HG02973 (cell line): ENCODE results near the gene STOM.

ENCODE experiments used
- ATAC-seq: cut with Tn5 transposase; IDR thresholded peaks from one replicate; pipeline ENCODE4 v1.9.1; 2021; ENCODE audit warnings: moderate library complexity; ENCODE audit not compliant: unreplicated experiment

The STOM gene

DNA sequence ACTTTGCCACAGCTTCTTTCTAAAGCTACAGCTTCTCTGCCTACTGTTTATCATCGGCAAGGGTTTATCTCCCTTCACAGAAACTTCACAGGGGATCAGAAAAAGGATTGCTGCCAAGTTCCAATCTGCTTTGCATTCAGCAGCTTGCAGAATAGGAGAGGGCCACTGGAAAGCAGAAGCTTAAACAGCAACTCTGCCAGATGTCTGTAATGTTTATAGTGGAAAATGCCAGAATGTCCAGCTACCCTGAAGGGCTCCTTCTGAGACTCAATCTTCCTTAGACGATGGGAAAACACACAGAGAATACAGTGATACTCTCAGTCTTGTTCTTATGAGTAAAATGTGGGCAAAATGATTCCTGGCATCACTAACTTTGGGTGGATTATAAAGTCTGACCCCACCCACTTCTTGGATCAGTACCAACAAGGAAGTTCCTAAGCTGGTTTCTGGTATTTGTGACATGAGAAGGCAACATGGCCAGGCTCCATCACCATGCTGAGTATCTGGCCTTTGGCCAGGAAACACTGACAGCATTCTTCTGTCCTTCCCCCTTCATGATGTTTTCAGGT, 19.0 kb downstream of the STOM start:
- no peak for ATAC-seq

DNA sequence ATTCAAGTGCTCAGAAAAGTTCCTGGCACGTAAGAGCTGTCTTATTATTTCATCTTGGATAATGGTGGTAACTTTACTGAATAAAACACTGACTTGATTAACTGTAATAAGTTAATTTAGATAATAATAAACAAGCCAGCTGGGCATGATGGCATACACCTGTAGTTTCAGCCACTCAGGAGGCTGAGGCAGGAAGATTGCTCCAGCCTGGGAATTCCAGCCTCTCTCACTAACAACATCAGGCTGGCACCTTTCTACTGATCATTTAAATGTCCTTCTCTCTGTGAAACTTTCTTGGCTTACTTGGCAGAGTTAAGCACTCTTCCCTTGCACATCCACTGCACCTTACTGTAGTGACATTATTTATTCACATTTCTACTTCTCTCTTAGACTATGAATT, 20.0 kb downstream of the STOM start:
- ATAC-seq = no peak

- no peak for ATAC-seq
Measured at GRCh38 chr9:121349009-121349408, 21.0 kb downstream of the STOM start.

- ATAC-seq = no peak
Measured at GRCh38 chr9:121348221-121348620, 21.8 kb downstream of the STOM start.

- ATAC-seq = no peak
Measured at GRCh38 chr9:121345070-121345469, 25.0 kb downstream of the STOM start.

DNA sequence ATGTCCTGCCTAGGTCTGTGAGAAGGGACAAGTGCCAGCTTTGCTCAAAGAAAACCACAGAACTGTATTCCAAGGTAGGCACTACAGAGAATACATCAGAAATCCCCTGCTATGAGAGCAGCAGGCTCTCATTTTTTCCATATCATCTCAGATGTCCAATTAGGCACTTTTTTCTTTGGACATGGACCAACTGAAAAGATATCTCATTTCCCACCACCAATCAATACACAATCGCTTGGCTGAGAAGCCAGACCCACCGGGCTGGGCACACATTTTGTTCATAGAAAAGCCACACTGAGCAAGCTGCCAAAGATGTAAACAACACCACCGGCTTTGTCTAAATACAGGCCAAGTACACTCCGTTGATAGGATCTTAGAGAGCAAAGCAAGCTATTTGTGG, 25.9 kb downstream of the STOM start:
- no peak for ATAC-seq

DNA sequence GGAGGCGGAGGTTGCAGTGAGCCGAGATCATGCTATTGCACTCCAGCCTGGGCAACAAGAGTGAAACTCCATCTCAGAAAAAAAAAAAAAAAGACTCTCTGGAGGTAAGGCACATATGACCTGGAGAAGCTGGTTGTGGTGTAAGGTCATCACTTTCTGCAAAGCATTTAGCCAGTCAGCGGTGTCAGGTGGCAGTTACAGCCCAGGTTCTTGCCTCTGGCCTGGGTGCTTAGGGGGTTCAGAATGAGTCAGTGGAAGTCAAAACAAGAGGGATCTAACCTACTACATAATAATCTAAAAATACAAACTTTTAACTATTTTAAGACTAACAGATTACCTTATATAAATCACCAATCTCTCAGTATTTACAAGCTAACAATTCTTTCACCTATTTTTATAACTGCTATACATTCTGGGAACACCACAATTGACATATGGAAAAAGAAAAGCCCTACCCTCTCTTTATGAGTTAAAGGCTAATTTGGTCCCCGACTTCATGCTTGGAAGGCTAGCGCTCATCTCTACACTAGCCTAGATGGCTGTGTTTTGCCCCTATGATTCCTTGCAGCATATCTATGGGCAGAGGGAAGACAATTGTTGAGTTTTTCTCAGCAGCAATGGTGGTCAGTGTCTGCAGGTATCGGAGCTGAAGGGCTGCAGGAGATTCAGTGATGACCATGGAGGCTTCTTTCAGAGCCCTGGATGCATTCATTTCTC, 29.2 kb downstream of the STOM start:
- peak; percentile 94 for ATAC-seq

DNA sequence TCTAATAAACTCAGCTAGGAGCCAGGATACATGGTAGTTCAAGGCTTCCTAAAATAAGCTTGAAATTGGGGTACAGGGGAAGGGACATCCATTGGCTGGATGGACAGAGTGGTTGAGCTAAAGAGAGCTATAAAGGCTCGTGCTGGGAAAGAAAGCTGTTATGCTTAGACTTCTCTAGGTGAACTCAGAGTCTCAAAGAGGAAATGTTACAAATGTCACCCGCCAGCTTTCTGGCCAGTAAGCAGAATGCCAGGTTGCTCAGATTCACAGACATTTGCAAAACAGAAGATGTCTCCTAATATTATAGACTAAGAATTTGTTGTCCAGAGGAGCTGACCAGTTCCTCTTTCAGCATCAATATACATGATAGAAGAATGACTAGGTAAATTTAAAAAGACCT, 30.6 kb downstream of the STOM start:
- ATAC-seq = no peak

GRCh38 chr9:121336665-121337064, 33.4 kb downstream of the STOM start:
- no peak for ATAC-seq

DNA sequence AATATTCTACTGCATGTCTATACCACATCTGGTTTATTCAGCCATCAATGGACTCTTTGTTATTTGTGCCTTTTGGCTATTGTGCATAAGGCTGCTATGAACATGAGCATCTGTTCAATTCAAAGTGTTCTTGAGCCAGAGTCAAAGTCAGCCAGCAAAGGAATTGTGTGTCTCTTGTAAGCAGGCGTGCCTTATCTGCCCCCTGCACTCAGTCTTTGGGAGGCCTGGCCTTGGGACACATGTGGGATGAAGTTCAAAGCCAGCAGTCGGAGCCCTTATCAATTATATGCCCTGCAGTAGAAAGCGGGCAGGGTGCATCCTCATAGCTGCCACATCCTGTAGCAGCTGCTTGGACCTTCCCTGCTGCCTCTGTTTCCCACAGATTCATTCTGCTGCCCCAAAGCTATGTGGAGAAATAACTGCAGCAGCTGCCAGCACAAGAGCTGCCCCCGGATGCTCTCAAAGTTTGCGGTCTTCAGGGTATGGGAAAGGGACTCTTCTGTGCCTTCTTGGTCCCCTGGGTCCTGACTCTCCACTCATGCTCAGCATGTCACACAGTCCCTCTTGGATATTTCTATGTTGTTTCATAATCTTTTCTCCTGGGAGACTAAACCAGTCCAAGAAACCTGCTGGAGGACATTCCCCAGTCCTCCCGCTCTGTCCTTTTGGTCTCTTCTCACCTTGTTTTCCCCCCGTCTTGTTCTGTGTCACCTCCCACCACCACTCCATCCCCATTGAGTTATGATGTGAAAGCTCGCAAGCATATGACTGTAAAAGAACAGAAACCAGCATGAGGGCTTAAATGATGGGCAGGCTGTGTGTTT, 35.9 kb downstream of the STOM start:
- ATAC-seq = no peak

DNA sequence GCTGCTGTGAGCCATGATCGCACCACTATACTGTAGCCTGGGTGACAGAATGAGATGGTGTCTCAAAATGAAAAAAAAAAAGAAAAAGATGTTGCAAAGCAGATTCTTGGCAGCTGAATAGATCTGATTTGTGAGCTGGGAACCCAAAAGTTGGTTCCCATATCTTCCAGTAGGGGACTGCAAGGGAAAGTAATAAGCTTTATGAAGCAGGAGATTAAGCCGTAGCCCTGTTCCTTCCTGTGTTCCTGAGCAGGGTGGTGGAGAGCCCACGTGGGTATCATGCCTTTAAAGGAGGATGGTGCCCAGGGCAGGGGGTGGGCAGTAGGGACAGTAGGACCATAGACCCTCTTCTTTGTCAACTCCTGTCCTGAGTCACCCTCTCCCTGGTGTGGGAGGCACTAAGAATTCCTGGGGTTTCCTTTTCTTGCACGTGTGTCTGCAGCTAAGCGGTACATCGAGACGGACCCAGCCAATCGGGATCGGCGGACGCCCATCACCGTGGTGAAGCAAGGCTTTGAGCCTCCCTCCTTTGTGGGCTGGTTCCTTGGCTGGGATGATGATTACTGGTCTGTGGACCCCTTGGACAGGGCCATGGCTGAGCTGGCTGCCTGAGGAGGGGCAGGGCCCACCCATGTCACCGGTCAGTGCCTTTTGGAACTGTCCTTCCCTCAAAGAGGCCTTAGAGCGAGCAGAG, 37.9 kb downstream of the STOM start:
- no peak for ATAC-seq

- no peak for ATAC-seq
Measured at GRCh38 chr9:121331549-121331948, 38.5 kb downstream of the STOM start.

DNA sequence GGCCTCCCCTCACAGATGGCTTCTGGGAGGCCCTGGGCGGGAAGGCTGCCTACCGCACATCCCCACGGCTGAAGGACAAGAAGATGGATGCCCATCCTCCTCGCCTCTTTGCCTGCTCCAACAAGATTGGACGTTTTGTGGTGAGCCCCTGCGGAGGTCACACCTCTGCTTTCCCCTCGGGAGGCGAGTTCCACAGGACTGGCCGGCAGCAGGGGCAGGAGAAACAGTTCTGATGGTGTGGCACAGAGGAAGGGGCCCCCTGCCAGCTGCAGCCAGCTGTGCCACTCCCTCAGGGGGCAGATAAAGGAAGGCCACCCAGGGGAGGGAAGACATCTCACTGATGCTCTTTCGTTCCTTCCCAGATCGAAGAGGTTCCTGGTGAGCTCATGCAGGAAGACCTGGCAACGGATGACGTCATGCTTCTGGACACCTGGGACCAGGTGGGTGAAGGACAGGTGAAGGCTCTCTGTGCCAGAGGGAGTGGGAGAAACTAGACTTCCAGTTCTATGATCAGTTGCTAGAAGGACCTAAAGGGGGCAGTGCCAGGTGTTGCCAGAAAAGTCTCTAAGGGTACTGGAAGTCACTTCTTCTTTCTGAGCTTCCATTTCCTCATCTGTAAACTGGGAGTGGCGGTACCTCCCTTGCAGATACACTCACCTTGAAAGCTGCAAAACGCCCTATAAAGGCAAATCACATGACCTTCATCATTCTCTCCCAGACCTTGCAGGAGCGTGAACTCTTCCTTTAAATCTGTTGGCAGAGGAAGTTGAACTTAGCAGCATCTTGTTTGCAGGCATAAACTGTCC, 41.0 kb downstream of the STOM start:
- no peak for ATAC-seq

DNA sequence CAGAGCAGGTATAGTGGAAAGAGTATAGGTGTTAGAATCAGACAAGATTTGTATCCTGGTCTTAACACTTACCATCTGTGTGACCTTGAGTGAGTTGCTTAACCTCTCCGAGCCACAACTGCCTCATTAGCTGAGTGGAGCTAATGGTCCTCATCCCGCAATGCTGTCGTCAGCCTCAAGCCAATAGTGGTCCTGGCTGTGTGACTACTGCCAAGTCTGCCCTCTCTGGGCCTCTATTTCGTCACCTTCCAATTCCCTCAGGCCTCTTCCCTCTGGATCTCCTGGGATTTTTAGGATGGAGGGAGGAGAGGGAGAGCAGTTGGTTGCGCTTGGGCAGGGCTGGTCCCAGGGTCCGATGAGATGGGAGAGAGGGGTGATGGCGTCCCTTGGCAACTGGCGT, 41.6 kb downstream of the STOM start:
- ATAC-seq = no peak

GRCh38 chr9:121326901-121327613, 43.0 kb downstream of the STOM start:
- ATAC-seq = no peak

DNA sequence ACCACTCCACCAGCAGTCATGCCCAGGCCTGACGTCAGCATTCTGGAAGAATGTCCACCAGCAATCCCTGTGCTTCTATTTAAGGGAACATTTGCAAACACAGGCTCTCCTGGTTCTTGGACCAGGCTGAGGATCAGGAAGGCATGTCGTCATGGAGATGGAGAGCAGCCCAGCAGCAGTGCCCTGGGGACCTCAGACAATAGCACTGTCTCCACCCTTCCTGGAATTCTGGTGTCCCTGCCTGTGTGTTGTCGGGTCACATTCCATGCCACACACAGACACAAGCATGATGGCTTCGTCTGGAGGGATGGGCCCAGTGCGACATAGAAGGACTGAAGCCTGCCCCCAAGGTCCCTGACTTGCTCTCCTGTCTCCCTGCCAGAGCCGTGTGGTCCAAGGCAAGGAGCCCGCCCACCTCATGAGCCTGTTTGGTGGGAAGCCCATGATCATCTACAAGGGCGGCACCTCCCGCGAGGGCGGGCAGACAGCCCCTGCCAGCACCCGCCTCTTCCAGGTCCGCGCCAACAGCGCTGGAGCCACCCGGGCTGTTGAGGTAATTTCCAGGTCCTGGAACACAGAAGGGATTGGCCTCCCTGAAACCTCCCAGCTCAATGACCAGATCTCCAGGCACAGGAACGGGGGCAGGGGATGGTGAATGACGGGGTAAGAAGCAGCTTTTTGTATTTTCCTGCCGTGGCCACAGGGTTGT, 43.8 kb downstream of the STOM start:
- ATAC-seq = no peak

DNA sequence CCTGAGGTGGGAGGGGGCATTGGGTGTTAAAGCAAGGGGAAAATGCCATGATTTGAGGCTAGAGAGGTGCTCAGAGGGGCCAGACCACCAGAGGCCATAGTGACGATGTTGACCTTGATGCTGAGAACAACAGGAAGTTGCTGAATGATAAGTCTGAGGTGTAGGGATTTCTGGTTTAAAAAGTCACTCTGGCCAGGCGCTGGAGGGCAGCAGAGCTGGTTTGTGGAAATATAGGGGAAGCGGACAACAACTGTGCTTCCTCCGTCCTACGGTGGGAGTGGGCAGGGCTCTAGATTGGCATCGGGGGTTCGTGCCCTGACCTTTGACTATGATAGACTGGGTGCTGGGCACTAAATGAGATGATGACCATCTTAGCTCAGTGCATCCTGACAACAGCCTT, 44.7 kb downstream of the STOM start:
- no peak for ATAC-seq

DNA sequence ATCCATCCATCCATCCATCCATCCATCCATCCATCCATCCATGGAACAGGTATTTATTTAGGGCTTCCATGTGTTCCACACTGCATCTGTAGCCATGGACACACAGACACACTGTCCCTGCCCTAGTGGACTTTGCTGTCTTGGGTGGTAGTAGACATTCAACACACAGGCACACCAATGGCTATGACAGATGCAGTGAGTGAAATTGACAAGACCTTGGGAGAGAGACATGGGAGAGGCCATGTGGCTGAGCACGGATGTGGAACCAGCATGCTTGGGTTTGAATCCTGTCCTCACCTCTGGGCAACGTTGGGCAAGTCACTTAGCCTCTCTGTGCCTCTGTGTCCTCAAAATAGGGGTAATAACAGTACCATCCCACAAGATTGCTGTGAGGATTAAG, 45.3 kb downstream of the STOM start:
- ATAC-seq = no peak

- no peak for ATAC-seq
Measured at GRCh38 chr9:121324316-121324715, 45.7 kb downstream of the STOM start.
